Testis (tissue), 2 donors: ENCODE results near the gene CRYM.

Experiments used
- CTCF ChIP-seq, 3 experiments: fragments of 450-650 bp in 2 of 3; fragments of 200-600 bp in 1 of 3; sonication (generic) in 1 of 3; IDR thresholded peaks; one replicate each; pipeline ENCODE4 v1.5.1; 2016 to 2019; ENCODE audit warnings: antibody characterized with exemption in 3 of 3, mild to moderate bottlenecking in 2 of 3, moderate library complexity in 1 of 3
- POLR2A ChIP-seq: fragments of 450-650 bp; IDR thresholded peaks from one replicate; pipeline ENCODE4 v1.6.1; 2017; ENCODE audit warnings: antibody characterized with exemption, mild to moderate bottlenecking, moderate library complexity

- TF ChIP-seq CTCF (IDR thresholded peaks at IDR 0.05): no peak
- TF ChIP-seq POLR2A: no peak
Observed at GRCh38 chr16:21285314-21285713, 7.2 kb upstream of the CRYM start.
